ENCODE results near the gene PRDM16.

The PRDM16 gene

GRCh38 chr1:3109355-3109754, 40.4 kb downstream of the PRDM16 start:
- no peak for ATAC-seq
- TF ChIP-seq SNAI2 (CRISPR knock-in tag; IDR thresholded peaks at IDR 0.05) = no peak
- no peak for TF ChIP-seq ZFP3 (CRISPR knock-in tag; IDR thresholded peaks at IDR 0.05)
- TF ChIP-seq TSHZ2 (CRISPR knock-in tag; IDR thresholded peaks at IDR 0.05) = no peak
- TF ChIP-seq ZNF8 (CRISPR knock-in tag; IDR thresholded peaks at IDR 0.05) = no peak
- no peak for TF ChIP-seq ZNF565 (CRISPR knock-in tag; conservative IDR thresholded peaks at IDR 0.05; ENCODE audit: low read depth)
- TF ChIP-seq ZFP30 (CRISPR knock-in tag; IDR thresholded peaks at IDR 0.05) = no peak
- no peak for TF ChIP-seq ARNTL (CRISPR knock-in tag; IDR thresholded peaks at IDR 0.05; ENCODE audit: borderline replicate concordance, low read depth)
- TF ChIP-seq ZC3H10 (CRISPR knock-in tag; IDR thresholded peaks at IDR 0.05) = no peak
- no peak for TF ChIP-seq CSRNP3 (CRISPR knock-in tag; IDR thresholded peaks at IDR 0.05)
- TF ChIP-seq ISL1 (CRISPR knock-in tag; IDR thresholded peaks at IDR 0.05) = no peak
- no peak for TF ChIP-seq POU6F1 (CRISPR knock-in tag; IDR thresholded peaks at IDR 0.05; ENCODE audit: borderline replicate concordance, low read depth)
- TF ChIP-seq CREB5 (CRISPR knock-in tag; IDR thresholded peaks at IDR 0.05; ENCODE audit: low read depth) = no peak
- no peak for TF ChIP-seq CSDC2 (CRISPR knock-in tag; IDR thresholded peaks at IDR 0.05)
- no peak for TF ChIP-seq OSR1 (CRISPR knock-in tag; IDR thresholded peaks at IDR 0.05)
- no peak for TF ChIP-seq PATZ1 (CRISPR knock-in tag; IDR thresholded peaks at IDR 0.05; ENCODE audit: borderline replicate concordance)
- TF ChIP-seq RARB (CRISPR knock-in tag; IDR thresholded peaks at IDR 0.05) = no peak
- no peak for TF ChIP-seq ESRRG (CRISPR knock-in tag; IDR thresholded peaks at IDR 0.05)
- no peak for TF ChIP-seq ZNF70 (CRISPR knock-in tag; IDR thresholded peaks at IDR 0.05)
- no peak for TF ChIP-seq PPARA (CRISPR knock-in tag; IDR thresholded peaks at IDR 0.05; ENCODE audit: borderline replicate concordance)

GRCh38 chr1:3111348-3112021, 42.5 kb downstream of the PRDM16 start:
- no peak for ATAC-seq
- TF ChIP-seq POU6F1 (CRISPR knock-in tag; IDR thresholded peaks at IDR 0.05; ENCODE audit: borderline replicate concordance, low read depth) (no peak), PATZ1 (CRISPR knock-in tag; IDR thresholded peaks at IDR 0.05; ENCODE audit: borderline replicate concordance) (no peak), ISL1 (CRISPR knock-in tag; IDR thresholded peaks at IDR 0.05) (no peak), ESRRG (CRISPR knock-in tag; IDR thresholded peaks at IDR 0.05) (no peak), TOX (CRISPR knock-in tag; IDR thresholded peaks at IDR 0.05; ENCODE audit: borderline replicate concordance) (no peak), ZC3H10 (CRISPR knock-in tag; IDR thresholded peaks at IDR 0.05) (no peak), CREB5 (CRISPR knock-in tag; IDR thresholded peaks at IDR 0.05; ENCODE audit: low read depth) (no peak), BACH2 (CRISPR knock-in tag; IDR thresholded peaks at IDR 0.05; ENCODE audit: borderline replicate concordance) (no peak)
